ENCODE data around the gene SPINK8. TPM values are rescaled to one million over a fixed set of nuclear protein-coding genes. Genes with fewer than 3 reads are reported as not detected.

SPINK8 gene
- total RNA-seq, 6 experiments from 2014 or later = not detected

DNA sequence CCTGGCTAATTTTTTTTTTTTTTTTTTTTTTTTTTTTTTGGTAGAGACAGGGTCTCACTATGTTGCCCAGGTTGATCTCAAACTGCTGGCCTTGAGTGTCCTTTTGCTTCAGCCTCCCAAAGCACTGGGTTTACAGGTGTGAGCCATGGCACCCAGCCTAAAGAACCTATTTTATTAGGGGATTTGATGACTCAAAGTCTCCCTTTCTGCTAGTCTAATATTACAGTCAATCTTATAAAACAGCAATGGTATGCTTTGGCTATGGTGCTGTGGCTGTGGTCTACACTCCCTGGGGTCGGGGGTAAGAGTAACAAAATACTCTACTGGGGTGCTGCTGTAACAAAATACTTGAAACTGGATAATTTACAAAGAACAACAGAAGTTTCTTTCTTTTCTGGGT, 47.8 kb downstream of the SPINK8 start:
- Histone ChIP-seq H3K4me1 (no peaks in the 10 kb centered on the region), H3K27me3 (no peaks in the 10 kb centered on the region), H3K36me3 (no peaks in the 10 kb centered on the region), H3K9me3 (no peaks in the 10 kb centered on the region), H3K27ac (no peak overlapping the region), H3K4me3 (no peak overlapping the region)
- DNase-seq (no peak), ATAC-seq (no peak)
- intact Hi-C loops (cut with DNase I) = no loop called here
- 78% methylated on average over 1 of the region's 1 CpG for WGBS (ENCODE audit: insufficient coverage, low coverage, low lambda C conversion rate, missing lambda C conversion rate)
- TF ChIP-seq POLR2A (IDR thresholded peaks at IDR 0.05) = no peak
- TF ChIP-seq CTCF (IDR thresholded peaks at IDR 0.05) = no peak

- no peak for TF ChIP-seq CTCF (IDR thresholded peaks at IDR 0.05)
- TF ChIP-seq POLR2A (IDR thresholded peaks at IDR 0.05) = no peak
- no peaks in the 10 kb centered on the region for H3K36me3 ChIP-seq
- WGBS (ENCODE audit: insufficient coverage, low coverage, low lambda C conversion rate, missing lambda C conversion rate) = 100% methylated on average over 1 of the region's 1 CpG
- no peaks in the 10 kb centered on the region for H3K27me3 ChIP-seq
- H3K4me3 ChIP-seq = no peak overlapping the region
- intact Hi-C loops (cut with DNase I) = no loop called here
- no peak overlapping the region for H3K27ac ChIP-seq
- H3K9me3 ChIP-seq = no peaks in the 10 kb centered on the region
- no peaks in the 10 kb centered on the region for H3K4me1 ChIP-seq
- no peak for DNase-seq
- ATAC-seq = no peak
Observed at GRCh38 chr3:48285132-48285531, 48.3 kb downstream of the SPINK8 start.

DNA sequence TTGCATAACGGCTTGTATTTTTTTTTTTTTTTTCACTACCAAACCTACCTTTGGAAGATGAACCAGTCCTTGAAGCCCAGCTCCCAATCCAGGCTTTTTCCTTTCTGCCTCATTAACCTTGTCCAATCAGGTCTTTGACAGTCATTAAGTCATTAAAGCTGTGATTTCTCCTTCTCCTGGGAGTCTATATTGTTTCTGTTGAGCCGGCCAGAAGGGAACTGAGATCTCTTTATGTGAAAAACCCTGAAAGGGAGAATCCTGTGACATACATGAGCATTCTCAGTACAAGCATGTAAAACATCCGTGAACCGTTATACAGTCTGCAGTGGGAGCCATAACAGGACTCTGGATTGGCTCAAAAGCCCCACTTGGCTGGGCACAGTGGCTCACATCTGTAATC, 52.6 kb downstream of the SPINK8 start:
- DNase-seq = no peak
- WGBS (ENCODE audit: insufficient coverage, low coverage, low lambda C conversion rate, missing lambda C conversion rate) = 79% methylated on average over 2 of the region's 4 CpGs
- H3K9me3 ChIP-seq = no peaks in the 10 kb centered on the region
- ATAC-seq = no peak
- no peaks in the 10 kb centered on the region for H3K36me3 ChIP-seq
- H3K4me1 ChIP-seq = no peaks in the 10 kb centered on the region
- H3K27me3 ChIP-seq = no peaks in the 10 kb centered on the region
- intact Hi-C loops (cut with DNase I) = no loop called here
- no peak for TF ChIP-seq CTCF (IDR thresholded peaks at IDR 0.05)
- TF ChIP-seq POLR2A (IDR thresholded peaks at IDR 0.05) = no peak
- H3K27ac ChIP-seq = no peak overlapping the region
- H3K4me3 ChIP-seq = no peak overlapping the region

GRCh38 chr3:48278884-48279559, 54.4 kb downstream of the SPINK8 start:
- H3K36me3 ChIP-seq = no peaks in the 10 kb centered on the region
- H3K27me3 ChIP-seq = no peaks in the 10 kb centered on the region
- no peak overlapping the region for H3K27ac ChIP-seq
- H3K9me3 ChIP-seq = no peaks in the 10 kb centered on the region
- WGBS (ENCODE audit: insufficient coverage, low coverage, low lambda C conversion rate, missing lambda C conversion rate) = 40% methylated on average over 3 of the region's 4 CpGs
- H3K4me1 ChIP-seq = no peaks in the 10 kb centered on the region
- ATAC-seq (no peak), DNase-seq (no peak)
- TF ChIP-seq POLR2A (IDR thresholded peaks at IDR 0.05) (no peak), CTCF (IDR thresholded peaks at IDR 0.05) (no peak)
- H3K4me3 ChIP-seq = no peak overlapping the region
- intact Hi-C loops (cut with DNase I) = no loop called here

All from right lobe of liver (tissue), 6 donors.